ENCODE data around the gene OAT.
"Not testable (repeated sequence)": the region's sequence is repeated elsewhere in the genome, so short reads cannot be mapped to it uniquely, and the experiment has no call there.

Gene OAT

GRCh38 chr10:124447751-124448466, 29.2 kb upstream of the OAT start:
- H3K27me3 ChIP-seq (ENCODE audit: insufficient read depth, low read length, poor library complexity) = peaks cover 39% of the 10 kb centered on the region
- no peak for TF ChIP-seq CTCF (IDR thresholded peaks at IDR 0.05; ENCODE audit: borderline replicate concordance, extremely low read depth, low read length, poor library complexity, severe bottlenecking)
- no peak for TF ChIP-seq EZH2 (IDR thresholded peaks at IDR 0.05; ENCODE audit: borderline replicate concordance, low read depth, low read length, severe bottlenecking)
- H3K4me1 ChIP-seq (ENCODE audit: insufficient read depth, low read length) = no peaks in the 10 kb centered on the region
- H3K9me3 ChIP-seq (ENCODE audit: insufficient read depth, low read length, severe bottlenecking) = no peaks in the 10 kb centered on the region
- ATAC-seq (ENCODE audit: insufficient read depth, low read depth) = no peak
- H2AFZ ChIP-seq (ENCODE audit: low read depth, low read length) = no peak overlapping the region
- DNase-seq = no peak
- H3K79me2 ChIP-seq (ENCODE audit: insufficient read depth, low read length) = no peaks in the 10 kb centered on the region
- no peak overlapping the region for H3K4me2 ChIP-seq (ENCODE audit: insufficient read depth, low read length)
- H4K20me1 ChIP-seq (ENCODE audit: insufficient read depth, low read length) = no peaks in the 10 kb centered on the region
- no peak overlapping the region for H3K9ac ChIP-seq (ENCODE audit: low read depth, low read length)
- H3K4me3 ChIP-seq (ENCODE audit: low read depth in 1 of 2, low read length in 2 of 2) = no peak overlapping the region
- H3K27ac ChIP-seq (ENCODE audit: low read length) = no peak overlapping the region
- no peaks in the 10 kb centered on the region for H3K36me3 ChIP-seq (ENCODE audit: insufficient read depth, low read length)

- Histone ChIP-seq H3K9ac (ENCODE audit: low read depth, low read length) (no peak overlapping the region), H3K36me3 (ENCODE audit: insufficient read depth, low read length) (no peaks in the 10 kb centered on the region), H3K27me3 (ENCODE audit: insufficient read depth, low read length, poor library complexity) (peaks cover 38% of the 10 kb centered on the region), H4K20me1 (ENCODE audit: insufficient read depth, low read length) (no peaks in the 10 kb centered on the region), H3K27ac (ENCODE audit: low read length) (no peak overlapping the region), H3K79me2 (ENCODE audit: insufficient read depth, low read length) (no peaks in the 10 kb centered on the region), H3K9me3 (ENCODE audit: insufficient read depth, low read length, severe bottlenecking) (no peaks in the 10 kb centered on the region), H2AFZ (ENCODE audit: low read depth, low read length) (no peak overlapping the region), H3K4me2 (ENCODE audit: insufficient read depth, low read length) (no peak overlapping the region), H3K4me3 (ENCODE audit: low read depth in 1 of 2, low read length in 2 of 2) (no peak overlapping the region), H3K4me1 (ENCODE audit: insufficient read depth, low read length) (no peaks in the 10 kb centered on the region)
- no peak for TF ChIP-seq CTCF (IDR thresholded peaks at IDR 0.05; ENCODE audit: borderline replicate concordance, extremely low read depth, low read length, poor library complexity, severe bottlenecking)
- TF ChIP-seq EZH2 (IDR thresholded peaks at IDR 0.05; ENCODE audit: borderline replicate concordance, low read depth, low read length, severe bottlenecking) = no peak
- no peak for DNase-seq
- no peak for ATAC-seq (ENCODE audit: insufficient read depth, low read depth)
Observed at GRCh38 chr10:124446830-124447750, 28.4 kb upstream of the OAT start.

- H3K4me2 ChIP-seq (ENCODE audit: insufficient read depth, low read length); H3K9me3 ChIP-seq (ENCODE audit: insufficient read depth, low read length, severe bottlenecking); H3K4me1 ChIP-seq (ENCODE audit: insufficient read depth, low read length); H3K27ac ChIP-seq (ENCODE audit: low read length); DNase-seq; H3K4me3 ChIP-seq (ENCODE audit: low read depth in 1 of 2, low read length in 2 of 2); H3K79me2 ChIP-seq (ENCODE audit: insufficient read depth, low read length); H3K36me3 ChIP-seq (ENCODE audit: insufficient read depth, low read length); ATAC-seq (ENCODE audit: insufficient read depth, low read depth); H3K9ac ChIP-seq (ENCODE audit: low read depth, low read length); H4K20me1 ChIP-seq (ENCODE audit: insufficient read depth, low read length); H2AFZ ChIP-seq (ENCODE audit: low read depth, low read length): not testable (repeated sequence)
- H3K27me3 ChIP-seq (ENCODE audit: insufficient read depth, low read length, poor library complexity) = peaks cover 21% of the 10 kb centered on the region
Observed at GRCh38 chr10:124441694-124442093, 23.0 kb upstream of the OAT start.

GRCh38 chr10:124436191-124436638, 17.5 kb upstream of the OAT start:
- H2AFZ ChIP-seq (ENCODE audit: low read depth, low read length) = no peak overlapping the region

GRCh38 chr10:124435683-124436082, 17.0 kb upstream of the OAT start:
- H4K20me1 ChIP-seq (ENCODE audit: insufficient read depth, low read length); H2AFZ ChIP-seq (ENCODE audit: low read depth, low read length); H3K9me3 ChIP-seq (ENCODE audit: insufficient read depth, low read length, severe bottlenecking); H3K9ac ChIP-seq (ENCODE audit: low read depth, low read length); H3K79me2 ChIP-seq (ENCODE audit: insufficient read depth, low read length); H3K4me3 ChIP-seq (ENCODE audit: low read depth in 1 of 2, low read length in 2 of 2); H3K4me2 ChIP-seq (ENCODE audit: insufficient read depth, low read length); ATAC-seq (ENCODE audit: insufficient read depth, low read depth); H3K27me3 ChIP-seq (ENCODE audit: insufficient read depth, low read length, poor library complexity); H3K4me1 ChIP-seq (ENCODE audit: insufficient read depth, low read length); H3K36me3 ChIP-seq (ENCODE audit: insufficient read depth, low read length); DNase-seq; H3K27ac ChIP-seq (ENCODE audit: low read length): not testable (repeated sequence)

More at GRCh38 chr10:124436191-124436638, 17.5 kb upstream of the OAT start:
- H3K27ac ChIP-seq (ENCODE audit: low read length) = no peak overlapping the region
- ATAC-seq (ENCODE audit: insufficient read depth, low read depth) (no peak), DNase-seq (no peak)
- H3K9ac ChIP-seq (ENCODE audit: low read depth, low read length) = no peak overlapping the region
- H3K27me3 ChIP-seq (ENCODE audit: insufficient read depth, low read length, poor library complexity) = no peaks in the 10 kb centered on the region
- no peaks in the 10 kb centered on the region for H3K9me3 ChIP-seq (ENCODE audit: insufficient read depth, low read length, severe bottlenecking)
- no peaks in the 10 kb centered on the region for H3K79me2 ChIP-seq (ENCODE audit: insufficient read depth, low read length)
- TF ChIP-seq EZH2 (IDR thresholded peaks at IDR 0.05; ENCODE audit: borderline replicate concordance, low read depth, low read length, severe bottlenecking) (no peak), CTCF (IDR thresholded peaks at IDR 0.05; ENCODE audit: borderline replicate concordance, extremely low read depth, low read length, poor library complexity, severe bottlenecking) (no peak)
- H3K36me3 ChIP-seq (ENCODE audit: insufficient read depth, low read length) = no peaks in the 10 kb centered on the region
- no peaks in the 10 kb centered on the region for H3K4me1 ChIP-seq (ENCODE audit: insufficient read depth, low read length)
- no peak overlapping the region for H3K4me3 ChIP-seq (ENCODE audit: low read depth in 1 of 2, low read length in 2 of 2)
- H4K20me1 ChIP-seq (ENCODE audit: insufficient read depth, low read length) = no peaks in the 10 kb centered on the region
- H3K4me2 ChIP-seq (ENCODE audit: insufficient read depth, low read length) = no peak overlapping the region
